Cardiac muscle cell (in vitro differentiated cells and primary cell): ENCODE data around the gene CENPN. TPM values are rescaled to one million over a fixed set of nuclear protein-coding genes. Genes with fewer than 3 reads are reported as not detected.

ENCODE experiments used
- DNase-seq, 2 donors: peaks; one replicate each; pipeline versions ENCODE4 v3.0.0 to v3.0.0-alpha.2; 2010 to 2017; ENCODE audit warnings: low read depth in 1 of 2, low spot score in 1 of 2
- H3K27ac ChIP-seq: fragments of 200-600 bp; sonication (generic); 2 replicates; pipeline ENCODE4 v1.5.1; 2016
- H3K27me3 ChIP-seq: fragments of 200-600 bp; sonication (generic); 2 replicates; pipeline ENCODE4 v1.6.0; 2016; ENCODE audit warnings: control low read depth
- H3K36me3 ChIP-seq: fragments of 200-600 bp; sonication (generic); 2 replicates; pipeline ENCODE4 v1.5.1; 2016; ENCODE audit warnings: control low read depth
- H3K4me1 ChIP-seq: fragments of 200-600 bp; sonication (generic); 2 replicates; pipeline ENCODE4 v1.8.1; 2017; ENCODE audit warnings: low read depth, mild to moderate bottlenecking, mixed run types
- H3K4me3 ChIP-seq: fragments of 200-600 bp; sonication (generic); 2 replicates; pipeline ENCODE4 v1.5.1; 2016; ENCODE audit warnings: mild to moderate bottlenecking
- H3K9me3 ChIP-seq: fragments of 200-600 bp; sonication (generic); 2 replicates; pipeline ENCODE4 v1.5.1; 2017; ENCODE audit warnings: low read depth, mild to moderate bottlenecking, control low read depth
- CTCF ChIP-seq: IDR thresholded peaks from 2 replicates; pipeline ENCODE4 v1.5.1; 2012; ENCODE audit warnings: low read depth, mild to moderate bottlenecking, low read length
- polyA plus RNA-seq: library from polyadenylated mRNA; unstranded; fragments of >200 nt; fragmentation: Nextera tagmentation; extraction: Ambion mirVana; gene quantifications from 2 replicates; pipeline ENCODE4 v1.2.1, GENCODE V29; 2016
- total RNA-seq: library from RNA; depleted of rRNA; stranded (reverse); fragments of >200 nt; gene quantifications from 2 replicates; pipeline ENCODE4 v1.2.3, GENCODE V29; 2016

CENPN gene
- total and polyA plus RNA-seq, 2 experiments from 2014 or later, result 16.3 to 22.1 TPM

GRCh38 chr16:81001330-81001729 lies 5.7 kb upstream of the CENPN start:
- H3K27ac ChIP-seq, result no peak overlapping the region
- TF ChIP-seq CTCF, result no peak
- no peaks in the 10 kb centered on the region for H3K27me3 ChIP-seq
- no peaks in the 10 kb centered on the region for H3K36me3 ChIP-seq
- H3K4me3 ChIP-seq, result no peak overlapping the region
- H3K4me1 ChIP-seq, result peaks cover 11% of the 10 kb centered on the region
- H3K9me3 ChIP-seq, result no peaks in the 10 kb centered on the region
- no peak for DNase-seq

GRCh38 chr16:81003064-81003463 lies 4.0 kb upstream of the CENPN start:
- Histone ChIP-seq H3K4me3 (no peak overlapping the region), H3K4me1 (peaks cover 11% of the 10 kb centered on the region), H3K36me3 (no peaks in the 10 kb centered on the region), H3K27ac (peak overlapping the region; percentile 10), H3K27me3 (no peaks in the 10 kb centered on the region), H3K9me3 (no peaks in the 10 kb centered on the region)
- no peak for TF ChIP-seq CTCF
- no peak for DNase-seq

GRCh38 chr16:81003610-81004460 lies 3.2 kb upstream of the CENPN start:
- Histone ChIP-seq H3K36me3 (no peaks in the 10 kb centered on the region), H3K27ac (peak overlapping the region; percentile 10), H3K4me1 (peaks cover 11% of the 10 kb centered on the region), H3K9me3 (no peaks in the 10 kb centered on the region), H3K4me3 (no peak overlapping the region), H3K27me3 (no peaks in the 10 kb centered on the region)
- no peak for TF ChIP-seq CTCF
- peak in 1 of 2 donors; percentile 54 for DNase-seq

- peak; percentile 67 to 73 for DNase-seq
- H3K36me3 ChIP-seq, result no peaks in the 10 kb centered on the region
- H3K9me3 ChIP-seq, result no peaks in the 10 kb centered on the region
- H3K4me1 ChIP-seq, result peaks cover 11% of the 10 kb centered on the region
- H3K27me3 ChIP-seq, result no peaks in the 10 kb centered on the region
- H3K4me3 ChIP-seq, result peak overlapping the region; percentile 8
- TF ChIP-seq CTCF, result peak; percentile 63
- H3K27ac ChIP-seq, result no peak overlapping the region
Observed at GRCh38 chr16:81004646-81005353, 2.2 kb upstream of the CENPN start.

GRCh38 chr16:81005610-81006161 lies 1.3 kb upstream of the CENPN start:
- peak in 1 of 2 donors; percentile 33 for DNase-seq
- no peak for TF ChIP-seq CTCF
- peak overlapping the region; percentile 100 for H3K27ac ChIP-seq

More at GRCh38 chr16:81005610-81006161, 1.3 kb upstream of the CENPN start:
- H3K9me3 ChIP-seq, result no peaks in the 10 kb centered on the region
- no peaks in the 10 kb centered on the region for H3K27me3 ChIP-seq
- H3K36me3 ChIP-seq, result no peaks in the 10 kb centered on the region
- peaks cover 11% of the 10 kb centered on the region for H3K4me1 ChIP-seq
- H3K4me3 ChIP-seq, result peak overlapping the region; percentile 81
